ENCODE measurements around the gene DCT. TPM values are rescaled to one million over a fixed set of nuclear protein-coding genes. Genes with fewer than 3 reads are reported as not detected.

The DCT gene
- total RNA-seq, 1 experiment from 2014 or later, result not detected

GRCh38 chr13:94415500-94416237, 63.8 kb downstream of the DCT start:
- H3K27ac Mint-ChIP-seq (ENCODE audit: unreplicated experiment), result no peak overlapping the region
- DNase-seq, result no peak
- H3K4me1 Mint-ChIP-seq (ENCODE audit: low read depth, unreplicated experiment), result no peaks in the 10 kb centered on the region
- no peaks in the 10 kb centered on the region for H3K36me3 Mint-ChIP-seq (ENCODE audit: insufficient read depth, unreplicated experiment)
- TF ChIP-seq CTCF (IDR thresholded peaks at IDR 0.05; ENCODE audit: unreplicated experiment), result no peak
- intact Hi-C loops (cut with micrococcal nuclease; ENCODE audit: unreplicated experiment), result no loop called here
- no TSS peak for BruUV-seq (replicated peaks)
- no peaks in the 10 kb centered on the region for H3K27me3 Mint-ChIP-seq (ENCODE audit: unreplicated experiment)
- CTCF ChIA-PET, result no interaction called here
- H3K4me3 Mint-ChIP-seq (ENCODE audit: low read depth, unreplicated experiment), result no peak overlapping the region
- no peaks in the 10 kb centered on the region for H3K9me3 Mint-ChIP-seq (ENCODE audit: low read depth, unreplicated experiment)

- H3K9me3 Mint-ChIP-seq (ENCODE audit: low read depth, unreplicated experiment), result no peaks in the 10 kb centered on the region
- H3K27me3 Mint-ChIP-seq (ENCODE audit: unreplicated experiment), result no peaks in the 10 kb centered on the region
- no peak for DNase-seq
- H3K27ac Mint-ChIP-seq (ENCODE audit: unreplicated experiment), result no peak overlapping the region
- BruUV-seq (replicated peaks), result no TSS peak
- H3K36me3 Mint-ChIP-seq (ENCODE audit: insufficient read depth, unreplicated experiment), result no peaks in the 10 kb centered on the region
- TF ChIP-seq CTCF (IDR thresholded peaks at IDR 0.05; ENCODE audit: unreplicated experiment), result no peak
- no peak overlapping the region for H3K4me3 Mint-ChIP-seq (ENCODE audit: low read depth, unreplicated experiment)
- intact Hi-C loops (cut with micrococcal nuclease; ENCODE audit: unreplicated experiment), result no loop called here
- H3K4me1 Mint-ChIP-seq (ENCODE audit: low read depth, unreplicated experiment), result no peaks in the 10 kb centered on the region
- CTCF ChIA-PET, result no interaction called here
Observed at GRCh38 chr13:94414708-94415107, 64.8 kb downstream of the DCT start.

- CTCF ChIA-PET, result no interaction called here
- intact Hi-C loops (cut with micrococcal nuclease; ENCODE audit: unreplicated experiment), result no loop called here
- no peak for DNase-seq
- H3K4me1 Mint-ChIP-seq (ENCODE audit: low read depth, unreplicated experiment), result no peaks in the 10 kb centered on the region
- TF ChIP-seq CTCF (IDR thresholded peaks at IDR 0.05; ENCODE audit: unreplicated experiment), result no peak
- no peak overlapping the region for H3K4me3 Mint-ChIP-seq (ENCODE audit: low read depth, unreplicated experiment)
- H3K27ac Mint-ChIP-seq (ENCODE audit: unreplicated experiment), result no peak overlapping the region
- no TSS peak for BruUV-seq (replicated peaks)
- H3K27me3 Mint-ChIP-seq (ENCODE audit: unreplicated experiment), result no peaks in the 10 kb centered on the region
- no peaks in the 10 kb centered on the region for H3K36me3 Mint-ChIP-seq (ENCODE audit: insufficient read depth, unreplicated experiment)
- H3K9me3 Mint-ChIP-seq (ENCODE audit: low read depth, unreplicated experiment), result no peaks in the 10 kb centered on the region
Observed at GRCh38 chr13:94414141-94414540, 65.3 kb downstream of the DCT start.

- BruUV-seq (replicated peaks), result no TSS peak
- intact Hi-C loops (cut with micrococcal nuclease; ENCODE audit: unreplicated experiment), result no loop called here
- Mint-ChIP-seq H3K4me1 (ENCODE audit: low read depth, unreplicated experiment) (no peaks in the 10 kb centered on the region), H3K27ac (ENCODE audit: unreplicated experiment) (no peak overlapping the region), H3K9me3 (ENCODE audit: low read depth, unreplicated experiment) (no peaks in the 10 kb centered on the region), H3K36me3 (ENCODE audit: insufficient read depth, unreplicated experiment) (no peaks in the 10 kb centered on the region), H3K27me3 (ENCODE audit: unreplicated experiment) (no peaks in the 10 kb centered on the region), H3K4me3 (ENCODE audit: low read depth, unreplicated experiment) (no peak overlapping the region)
- CTCF ChIA-PET, result no interaction called here
- no peak for TF ChIP-seq CTCF (IDR thresholded peaks at IDR 0.05; ENCODE audit: unreplicated experiment)
- DNase-seq, result no peak
Observed at GRCh38 chr13:94413598-94413944, 65.9 kb downstream of the DCT start.
